GM21619 (cell line): Measurements from ENCODE around the gene SLC25A51.

Source experiments
- ATAC-seq: cut with Tn5 transposase; IDR thresholded peaks from one replicate; pipeline ENCODE4 v1.9.1; 2021; ENCODE audit not compliant: unreplicated experiment

Gene SLC25A51

DNA sequence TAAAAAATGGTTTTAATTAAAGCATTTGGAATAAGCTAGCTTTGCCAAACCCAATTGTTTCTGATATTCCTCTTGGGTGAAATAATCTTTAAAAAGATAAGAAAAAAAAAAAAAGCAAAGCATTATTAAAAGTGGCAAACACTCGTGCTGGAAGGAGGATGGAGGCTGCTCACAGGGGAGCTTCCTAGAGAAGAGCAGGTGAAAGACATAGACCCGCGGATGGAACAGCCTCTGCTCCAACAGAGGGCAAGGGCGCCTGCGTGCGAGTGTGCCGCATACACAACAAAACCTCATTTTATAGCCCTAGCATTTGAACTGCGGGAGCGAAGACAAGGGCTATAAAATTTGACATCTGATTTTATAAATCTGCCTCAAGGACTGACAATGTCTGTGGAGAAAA, 33.4 kb upstream of the SLC25A51 start:
- no peak for ATAC-seq

DNA sequence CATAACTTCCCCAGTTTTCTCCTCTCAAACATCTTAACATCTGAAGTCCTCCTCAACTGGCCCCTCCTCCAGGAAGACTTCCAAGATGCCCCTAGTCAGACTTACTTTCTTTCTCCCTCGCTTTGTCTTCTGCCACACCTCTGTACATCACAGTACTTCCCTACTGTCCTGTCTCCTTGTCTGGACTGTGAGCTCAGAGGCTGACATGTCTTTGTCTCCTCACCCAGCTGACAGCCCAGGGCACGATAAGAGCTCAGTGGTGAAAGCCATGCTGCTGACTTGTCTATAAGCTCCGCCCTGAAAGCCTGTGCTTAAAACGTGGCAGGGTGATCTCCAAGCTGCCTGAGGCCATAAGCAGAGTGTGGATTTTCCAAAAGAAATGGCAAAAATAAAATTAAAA, 33.0 kb upstream of the SLC25A51 start:
- ATAC-seq = no peak

- ATAC-seq = no peak
Measured at GRCh38 chr9:37936376-37936775, 32.4 kb upstream of the SLC25A51 start.

DNA sequence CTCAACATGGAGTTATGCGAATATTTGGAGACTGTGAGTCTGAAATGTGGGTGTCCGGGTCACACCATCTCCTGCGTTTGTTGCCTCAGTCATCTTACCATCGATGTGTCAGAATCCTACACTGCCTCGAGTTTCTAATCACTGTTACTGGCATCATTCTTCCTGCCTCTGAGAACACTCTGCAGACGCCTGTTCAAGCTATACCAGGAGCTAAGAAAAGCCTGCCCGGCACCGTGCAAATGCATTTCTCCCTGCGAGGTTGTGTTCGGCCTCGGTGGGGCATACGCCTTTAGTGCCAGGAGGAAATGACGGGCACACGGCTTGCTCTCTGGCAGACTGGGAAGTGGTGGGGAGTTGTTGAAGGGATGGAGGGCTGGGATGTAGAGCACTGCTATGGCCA, 31.2 kb upstream of the SLC25A51 start:
- ATAC-seq = no peak

DNA sequence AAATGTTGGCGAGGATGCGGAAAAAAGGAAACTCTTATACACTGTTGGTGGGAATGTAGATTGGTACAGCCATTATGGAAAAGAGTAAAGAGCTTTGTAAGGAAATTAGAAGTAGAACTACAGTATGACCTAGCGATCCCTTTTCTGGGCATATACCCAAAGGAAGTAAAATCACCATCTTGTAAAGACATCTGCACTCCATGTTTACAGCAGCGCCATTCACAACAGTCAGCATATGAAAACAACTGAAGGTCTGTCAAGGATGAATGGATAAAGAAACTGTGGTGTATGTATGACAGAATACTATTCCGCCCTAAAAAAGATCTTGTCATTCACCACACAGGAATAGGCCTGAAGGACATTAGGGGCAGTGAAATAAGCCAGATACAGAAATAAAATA, 27.7 kb upstream of the SLC25A51 start:
- no peak for ATAC-seq

DNA sequence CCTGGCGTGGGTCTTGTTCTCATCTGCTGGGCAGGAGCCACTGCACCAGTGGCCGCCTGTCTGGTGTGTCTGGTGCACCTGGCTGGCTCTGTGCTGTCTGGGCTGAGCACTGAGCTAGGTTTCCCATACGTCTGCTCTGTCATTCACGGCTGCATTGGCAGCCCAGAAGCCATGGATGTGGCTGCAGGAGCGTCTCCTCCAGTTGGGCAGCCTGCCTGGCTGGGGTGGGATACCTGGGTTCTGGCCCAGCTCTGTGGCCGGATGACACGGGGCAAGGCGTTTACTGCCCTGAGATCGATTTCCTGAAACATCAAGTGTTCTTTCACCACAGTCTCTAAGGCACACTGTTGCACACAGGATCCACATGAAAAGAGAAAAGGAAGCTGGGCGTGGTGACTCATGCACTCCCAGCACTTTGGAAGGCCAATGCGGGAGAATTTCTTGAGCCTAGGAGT, 25.5 kb upstream of the SLC25A51 start:
- no peak for ATAC-seq

DNA sequence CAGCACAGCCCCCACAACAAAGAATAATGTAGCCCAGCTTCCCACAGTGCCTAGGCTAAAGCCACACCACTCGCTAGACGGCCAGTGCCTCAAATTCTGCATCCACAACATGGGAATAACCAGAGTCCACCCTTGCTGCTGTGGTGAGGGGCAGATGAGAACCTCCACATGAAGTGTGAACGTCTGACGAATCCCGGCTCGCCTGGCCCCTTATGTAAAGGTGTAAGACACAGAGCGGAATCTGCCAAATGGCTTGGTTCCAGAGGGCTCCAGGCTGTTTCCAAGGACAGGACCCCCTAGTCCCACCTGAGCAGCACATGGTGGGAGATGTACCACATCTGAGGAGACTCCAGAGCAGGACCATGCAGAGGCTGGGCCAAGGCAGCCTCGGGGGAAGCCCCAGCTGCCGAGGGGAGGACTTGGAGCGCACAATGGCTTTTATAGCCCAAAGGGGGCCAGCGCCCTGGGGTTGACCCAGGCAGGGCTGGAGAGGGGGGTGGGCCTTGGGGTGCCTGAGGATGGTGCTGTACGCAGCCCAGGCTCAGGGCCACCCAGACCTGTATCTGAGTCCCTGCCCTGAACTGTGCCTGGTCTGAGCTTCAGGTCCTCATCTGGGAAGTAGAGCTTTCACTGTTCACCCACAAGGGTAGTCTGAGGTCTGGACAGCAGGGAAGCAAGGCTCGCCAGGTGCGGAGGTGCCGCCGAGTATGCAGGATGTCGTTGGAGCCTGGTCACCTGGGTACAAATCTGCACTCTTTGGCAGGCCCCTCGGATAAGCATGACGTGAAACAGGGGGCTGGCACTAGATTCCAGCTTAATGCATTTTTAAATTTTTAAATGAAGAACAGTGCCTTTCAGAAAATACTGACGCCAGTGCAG, 24.9 kb upstream of the SLC25A51 start:
- ATAC-seq = no peak

DNA sequence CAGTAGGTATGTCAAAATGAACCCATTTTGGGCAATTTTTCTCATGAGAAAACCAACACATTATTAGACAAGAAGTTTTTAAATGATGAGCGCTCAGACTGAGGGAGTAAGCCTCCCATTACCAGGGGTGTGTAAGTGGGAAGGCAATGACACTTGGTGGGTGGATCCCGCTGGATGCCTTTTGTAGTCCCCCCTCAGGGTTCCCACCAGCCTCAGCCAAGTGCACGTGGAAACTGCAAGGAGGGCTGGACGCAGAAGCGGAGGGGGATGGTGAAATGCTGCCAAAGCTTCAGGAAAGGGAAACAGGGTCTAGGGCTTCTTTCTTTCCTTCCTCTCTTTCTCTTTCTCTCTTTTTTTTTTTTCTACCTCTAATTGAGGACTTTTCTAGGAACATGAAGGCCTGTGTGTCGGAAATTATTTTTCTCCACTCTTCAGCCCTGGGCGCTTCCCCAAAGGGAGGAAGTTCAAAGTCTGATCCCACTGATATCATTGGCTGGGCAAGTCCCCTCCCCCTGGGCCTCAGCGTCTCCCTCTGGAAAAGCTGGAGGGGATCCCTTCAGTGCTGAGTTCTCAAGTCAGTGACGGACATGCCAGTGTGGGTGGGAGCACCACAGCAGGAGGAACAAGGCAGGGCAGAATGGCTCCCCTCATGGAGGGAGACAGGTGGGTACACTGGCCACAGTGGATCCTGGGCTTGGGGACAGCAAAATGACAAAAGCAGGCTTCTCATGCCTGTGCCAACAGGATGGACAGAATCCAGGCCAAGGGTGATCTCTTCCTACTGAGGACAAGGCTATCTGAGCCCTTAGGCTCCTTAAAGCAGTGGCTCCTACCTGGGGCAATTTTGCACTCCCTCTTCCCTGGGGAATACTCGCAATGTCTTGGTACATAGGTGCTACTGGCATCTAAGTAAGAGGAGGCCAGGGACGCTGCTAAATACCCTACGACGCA, 23.9 kb upstream of the SLC25A51 start:
- ATAC-seq = no peak

GRCh38 chr9:37927132-37927531, 23.2 kb upstream of the SLC25A51 start:
- no peak for ATAC-seq

GRCh38 chr9:37926737-37927118, 22.8 kb upstream of the SLC25A51 start:
- no peak for ATAC-seq

GRCh38 chr9:37925786-37926736, 22.1 kb upstream of the SLC25A51 start:
- ATAC-seq = no peak

DNA sequence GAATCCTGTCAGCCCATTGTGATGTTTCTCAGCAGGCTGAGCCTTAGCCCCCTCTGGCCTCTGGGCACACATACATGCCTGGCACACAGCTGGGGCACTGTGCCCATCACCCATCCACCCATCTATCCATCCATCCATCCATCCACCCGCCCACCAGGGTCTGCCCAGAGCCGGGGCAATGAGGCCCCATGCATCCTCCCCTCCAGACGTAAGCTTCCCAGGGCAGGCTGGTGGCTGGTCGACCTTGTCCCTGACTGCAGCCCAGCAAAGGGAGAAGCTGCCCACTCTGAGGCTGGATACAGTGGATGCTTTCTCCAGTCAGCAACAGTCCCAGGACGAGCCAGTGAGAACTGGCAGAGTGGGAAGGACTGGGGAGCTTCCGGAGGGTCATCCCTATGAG, 21.1 kb upstream of the SLC25A51 start:
- ATAC-seq = no peak

- no peak for ATAC-seq
Measured at GRCh38 chr9:37924538-37924937, 20.6 kb upstream of the SLC25A51 start.

- no peak for ATAC-seq
Measured at GRCh38 chr9:37923796-37924427, 20.0 kb upstream of the SLC25A51 start.

DNA sequence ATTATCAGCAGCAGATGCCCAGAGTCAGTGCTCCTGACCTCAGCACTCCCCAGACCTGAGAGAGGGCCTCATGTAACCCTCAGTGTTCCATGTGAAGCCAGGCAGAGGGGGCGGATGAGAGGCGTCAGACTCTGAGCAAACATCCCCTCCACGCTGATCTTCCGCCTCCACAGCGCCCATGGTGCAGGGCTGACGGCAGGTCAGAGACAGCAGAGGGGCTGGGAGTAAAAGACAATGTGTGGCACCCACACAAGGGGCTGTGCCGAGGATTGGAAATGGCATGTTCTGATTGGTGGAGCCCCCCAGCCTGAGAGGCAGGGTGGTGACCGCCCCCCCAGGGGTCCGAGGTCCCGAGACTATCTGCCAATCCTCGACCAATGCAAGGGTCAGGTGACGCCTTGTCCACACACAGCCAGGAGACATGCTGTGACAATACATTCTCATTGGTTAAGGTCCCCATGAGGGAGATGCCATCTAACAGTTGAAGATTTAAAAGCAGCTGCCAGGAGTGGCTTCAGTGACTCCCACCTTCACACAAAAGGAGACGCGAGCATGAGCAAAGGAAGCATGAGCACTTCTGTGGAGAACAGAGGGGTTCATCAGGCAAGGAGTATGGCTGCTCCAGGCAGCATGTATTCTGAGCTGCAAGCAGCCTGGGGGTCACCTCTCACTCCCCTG, 19.3 kb upstream of the SLC25A51 start:
- ATAC-seq = no peak

DNA sequence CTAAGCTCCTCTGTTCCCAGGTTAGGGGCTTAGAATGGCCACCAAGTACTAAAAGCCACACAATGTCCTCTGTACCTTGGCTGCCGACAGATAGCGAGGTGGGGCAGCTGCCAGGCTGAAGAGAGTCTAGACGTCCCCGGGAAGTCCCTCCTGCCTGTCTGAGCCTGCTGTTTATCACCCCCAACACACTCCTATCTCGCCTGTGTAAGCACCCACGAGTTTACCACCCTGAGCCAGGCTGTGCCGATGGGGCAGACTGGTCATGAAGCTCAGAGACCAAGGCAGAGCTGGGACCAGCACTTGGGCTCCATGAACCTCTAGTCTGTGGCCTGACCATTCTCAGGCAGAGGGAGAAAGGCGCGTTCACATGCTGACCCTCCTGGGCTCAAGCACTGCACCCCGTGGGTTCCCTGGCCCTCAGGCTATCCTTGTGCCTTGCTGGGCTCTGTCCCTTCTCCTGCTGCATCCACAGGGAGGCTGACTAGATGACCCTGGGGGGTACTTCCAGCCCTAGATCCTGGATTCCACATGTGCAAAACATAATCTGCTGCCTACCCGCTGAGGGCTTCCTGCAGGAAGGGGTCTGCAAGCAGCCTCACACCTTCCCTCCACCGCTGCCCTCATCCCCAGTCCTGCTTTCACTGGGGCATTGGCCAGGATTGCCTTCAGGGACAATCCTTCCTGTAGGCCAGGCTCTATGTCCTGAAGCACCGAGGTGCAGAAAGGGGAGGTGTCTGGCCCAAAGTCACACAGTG, 18.6 kb upstream of the SLC25A51 start:
- no peak for ATAC-seq

DNA sequence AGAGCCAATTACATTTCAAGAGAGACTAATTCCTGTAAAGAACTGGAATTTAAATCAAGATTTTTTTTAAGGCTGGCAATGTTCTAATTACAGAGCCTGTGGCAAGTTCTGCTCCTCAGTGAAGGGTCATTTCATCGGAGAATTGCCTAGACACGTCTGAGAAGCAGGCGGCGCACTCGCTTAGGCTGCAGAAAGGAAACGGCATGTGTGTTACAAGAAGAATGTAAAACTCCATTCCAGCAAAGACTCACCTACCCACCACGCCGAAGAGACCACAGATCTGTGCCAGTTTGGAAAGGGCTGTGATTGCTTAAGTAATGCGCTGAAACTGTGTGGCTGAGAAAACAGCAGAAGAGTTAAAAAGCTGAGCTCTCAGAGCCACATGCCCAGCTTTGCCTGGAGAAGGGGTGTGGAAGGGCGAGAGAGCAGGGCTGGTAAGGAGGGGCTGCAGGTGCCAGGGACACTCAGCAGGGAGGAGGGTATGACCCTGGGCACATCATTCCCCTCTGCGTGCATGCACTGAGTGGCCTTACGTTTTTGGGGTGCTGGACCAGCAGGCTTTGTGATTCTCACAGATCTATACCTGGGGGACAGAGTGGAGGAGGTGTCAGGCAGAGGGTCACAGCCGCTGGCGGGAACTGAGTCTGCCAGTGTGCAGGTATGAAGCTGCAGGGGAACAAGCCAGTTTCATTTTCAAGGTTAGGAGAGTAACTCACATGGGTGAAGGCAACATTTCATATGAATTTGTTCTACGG, 17.8 kb upstream of the SLC25A51 start:
- no peak for ATAC-seq

GRCh38 chr9:37921168-37921510, 17.2 kb upstream of the SLC25A51 start:
- no peak for ATAC-seq
